IMR-90 (cell line): Measurements from ENCODE around the gene NDOR1. TPM values are rescaled to one million over a fixed set of nuclear protein-coding genes. Genes with fewer than 3 reads are reported as not detected.

Source experiments
- ATAC-seq: fragments of 200-7000 bp; cut with Tn5 transposase; 2 replicates; pipeline ENCODE4 v1.9.1; 2020; ENCODE audit warnings: low read depth, mild to moderate bottlenecking, moderate library complexity
- BruUV-seq: library from RNA; stranded (reverse); fragments of 400-500 nt; replicated peaks from 2 replicates; lab custom pipeline; 2021; lab: Mats Ljungman, UMichigan
- CTCF ChIA-PET: fragments of 300-600 bp; formaldehyde crosslinking; extraction: SDS; loops from one replicate; lab custom pipeline; 2021; ENCODE audit warnings: antibody characterized with exemption; lab: Yijun Ruan, JAX
- POLR2A ChIA-PET: fragments of 300-600 bp; sonication (Branson Sonifier 250); formaldehyde crosslinking; loops from one replicate; lab custom pipeline; 2022; ENCODE audit warnings: antibody characterized with exemption; ENCODE audit not compliant: unreplicated experiment; lab: Charles Lee
- DNase-seq: peaks from one replicate; pipeline ENCODE4 v3.0.0; 2013
- H2AFZ ChIP-seq: replicated peaks from 2 replicates; pipeline ENCODE3; 2013; ENCODE audit warnings: low read length, mild to moderate bottlenecking; ENCODE audit not compliant: poor library complexity
- H2AK5ac ChIP-seq: 2 replicates; pipeline ENCODE4 v1.6.1; 2013; ENCODE audit warnings: low read depth, low read length, inconsistent platforms
- H2AK9ac ChIP-seq: replicated peaks from 2 replicates; pipeline ENCODE3; 2013; ENCODE audit warnings: mild to moderate bottlenecking, low read depth, low read length, moderate library complexity; ENCODE audit not compliant: poor library complexity
- H2BK120ac ChIP-seq: 2 replicates; pipeline ENCODE4 v1.6.1; 2013; ENCODE audit warnings: low read depth, low read length, inconsistent platforms
- H2BK15ac ChIP-seq: 3 replicates; pipeline ENCODE4 v1.6.1; 2013; ENCODE audit warnings: low read depth, low read length, inconsistent platforms
- H2BK20ac ChIP-seq: 2 replicates; pipeline ENCODE4 v1.6.1; 2013; ENCODE audit warnings: low read depth, mild to moderate bottlenecking, inconsistent platforms, low read length, moderate library complexity
- H2BK5ac ChIP-seq: 2 replicates; pipeline ENCODE4 v1.6.1; 2013; ENCODE audit warnings: mild to moderate bottlenecking, low read depth, low read length, inconsistent platforms; ENCODE audit not compliant: poor library complexity, severe bottlenecking
- H3K14ac ChIP-seq: replicated peaks from 2 replicates; pipeline ENCODE4 v1.6.1; 2013; ENCODE audit warnings: low read depth, low read length, inconsistent platforms
- H3K18ac ChIP-seq: 2 replicates; pipeline ENCODE4 v1.6.1; 2013; ENCODE audit warnings: low read depth, low read length, control low read depth
- H3K23ac ChIP-seq: 2 replicates; pipeline ENCODE4 v1.6.1; 2013; ENCODE audit warnings: low read depth, low read length, inconsistent platforms
- H3K27ac ChIP-seq: 2 replicates; pipeline ENCODE4 v1.5.1; 2013; ENCODE audit warnings: mild to moderate bottlenecking, control low read depth, low read length; ENCODE audit not compliant: insufficient read depth
- H3K27me3 ChIP-seq: 2 replicates; pipeline ENCODE4 v1.6.1; 2013; ENCODE audit warnings: low read length; ENCODE audit not compliant: control insufficient read depth, insufficient read depth
- H3K36me3 ChIP-seq: 2 replicates; pipeline ENCODE4 v1.6.1; 2013; ENCODE audit warnings: low read length, mixed read lengths; ENCODE audit not compliant: control insufficient read depth, insufficient read depth
- H3K4ac ChIP-seq: 2 replicates; pipeline ENCODE4 v1.6.1; 2013; ENCODE audit warnings: low read depth, low read length, inconsistent platforms
- H3K4me1 ChIP-seq: 2 replicates; pipeline ENCODE4 v1.6.1; 2013; ENCODE audit warnings: low read length, mixed read lengths; ENCODE audit not compliant: control insufficient read depth, insufficient read depth
- H3K4me2 ChIP-seq: 2 replicates; pipeline ENCODE4 v1.6.1; 2013; ENCODE audit warnings: low read depth, mild to moderate bottlenecking, control low read depth, low read length, moderate library complexity
- H3K4me3 ChIP-seq: 2 replicates; pipeline ENCODE4 v1.5.1; 2013; ENCODE audit warnings: low read depth, mild to moderate bottlenecking, control low read depth, low read length, moderate library complexity; ENCODE audit not compliant: insufficient read depth
- H3K56ac ChIP-seq: 2 replicates; pipeline ENCODE4 v1.6.1; 2013; ENCODE audit warnings: low read length, inconsistent platforms; ENCODE audit not compliant: insufficient read depth; ENCODE audit errors: extremely low read depth
- H3K79me1 ChIP-seq, 2 experiments: 2 replicates each; pipeline ENCODE4 v1.6.1; 2013; ENCODE audit warnings: low read length in 2 of 2, inconsistent platforms in 1 of 2, low read depth in 1 of 2
- H3K9ac ChIP-seq: 2 replicates; pipeline ENCODE4 v1.6.1; 2013; ENCODE audit warnings: low read depth, low read length, control low read depth
- H3K9me1 ChIP-seq: 2 replicates; pipeline ENCODE4 v1.6.1; 2013; ENCODE audit warnings: low read length, inconsistent platforms; ENCODE audit not compliant: insufficient read depth
- H3K9me3 ChIP-seq: 2 replicates; pipeline ENCODE4 v1.6.1; 2013; ENCODE audit warnings: low read length; ENCODE audit not compliant: control insufficient read depth, insufficient read depth
- H4K20me1 ChIP-seq: 2 replicates; pipeline ENCODE4 v1.6.1; 2013; ENCODE audit warnings: low read length, inconsistent platforms; ENCODE audit not compliant: insufficient read depth
- H4K5ac ChIP-seq: 2 replicates; pipeline ENCODE4 v1.6.1; 2013; ENCODE audit warnings: mild to moderate bottlenecking, low read depth, low read length, control low read depth
- H4K8ac ChIP-seq, 2 experiments: 2 replicates each; pipeline ENCODE4 v1.6.1; 2013; ENCODE audit warnings: low read depth in 2 of 2, low read length in 2 of 2, control low read depth in 1 of 2, inconsistent platforms in 1 of 2
- H4K91ac ChIP-seq: 2 replicates; pipeline ENCODE4 v1.6.1; 2013; ENCODE audit warnings: low read depth, low read length, inconsistent platforms; ENCODE audit not compliant: insufficient read depth
- BHLHE40 ChIP-seq: fragments of 150-350 bp; IDR thresholded peaks from 2 replicates; pipeline ENCODE4 v1.6.1; 2016; ENCODE audit warnings: mild to moderate bottlenecking, low read depth, low read length
- CEBPB ChIP-seq: IDR thresholded peaks from 2 replicates; pipeline ENCODE4 v1.6.1; 2012; ENCODE audit warnings: low read depth, low read length, improper control_type of control experiment
- CTCF ChIP-seq: conservative IDR thresholded peaks from 2 replicates; pipeline ENCODE4 v1.5.1; 2012; ENCODE audit warnings: mild to moderate bottlenecking, low read depth, low read length, improper control_type of control experiment
- FOS ChIP-seq: fragments of 150-350 bp; IDR thresholded peaks from 2 replicates; pipeline ENCODE4 v1.6.1; 2016; ENCODE audit warnings: low read depth, low read length
- MAFK ChIP-seq: IDR thresholded peaks from 2 replicates; pipeline ENCODE4 v1.6.1; 2012; ENCODE audit warnings: low read depth, low read length, improper control_type of control experiment
- MAZ ChIP-seq: IDR thresholded peaks from 2 replicates; pipeline ENCODE4 v1.6.1; 2012; ENCODE audit warnings: low read depth, mild to moderate bottlenecking, low read length, improper control_type of control experiment, moderate library complexity, borderline replicate concordance
- MXI1 ChIP-seq: IDR thresholded peaks from 2 replicates; pipeline ENCODE4 v1.6.1; 2012; ENCODE audit warnings: low read depth, mild to moderate bottlenecking, low read length, moderate library complexity, borderline replicate concordance
- POLR2A ChIP-seq: IDR thresholded peaks from 2 replicates; pipeline ENCODE4 v1.6.1; 2012; ENCODE audit warnings: mild to moderate bottlenecking, low read depth, low read length
- RAD21 ChIP-seq: IDR thresholded peaks from 2 replicates; pipeline ENCODE4 v1.6.1; 2012; ENCODE audit warnings: low read length, improper control_type of control experiment
- RFX5 ChIP-seq: IDR thresholded peaks from 2 replicates; pipeline ENCODE4 v1.8.0; 2012; ENCODE audit warnings: low read depth, mild to moderate bottlenecking, low read length, moderate library complexity
- USF2 ChIP-seq: fragments of 150-350 bp; IDR thresholded peaks from 2 replicates; pipeline ENCODE4 v1.6.1; 2017; ENCODE audit warnings: mild to moderate bottlenecking, antibody characterized with exemption, low read length, low read depth
- WGBS, 2 experiments: methylation state at CpG; one replicate each; pipeline versions ENCODE4 v1.1.5 to v1.1.7; 2013; ENCODE audit warnings: missing lambda C conversion rate in 2 of 2; ENCODE audit not compliant: insufficient read length in 1 of 2; ENCODE audit errors: extremely low coverage in 2 of 2; 5-methylcytosine and 5-hydroxymethylcytosine counted together
- dilution Hi-C: fragments of 300-500 bp; cut with HindIII; formaldehyde crosslinking; loops from one replicate; pipeline ENCODE4 v1.14.3; 2018; ENCODE audit warnings: low sequenced_read_pairs; ENCODE audit not compliant: unreplicated experiment
- in situ Hi-C: fragments of 300-500 bp; cut with MboI; formaldehyde crosslinking; loops from 3 replicates; pipeline ENCODE4 v1.14.3; 2019; ENCODE audit warnings: low sequenced_read_pairs, inconsistent platforms, mixed read lengths
- intact Hi-C: fragments of 100-400 bp; cut with micrococcal nuclease; formaldehyde crosslinking; loops from 2 replicates; pipeline ENCODE4 v1.10.0; 2022
- polyA plus RNA-seq, 3 experiments: library from polyadenylated mRNA; depleted of rRNA; stranded (reverse); fragments of >200 nt; gene quantifications; 2 replicates each; pipeline ENCODE4 v1.2.3, GENCODE V29; 2012; ENCODE audit warnings: low replicate concordance in 1 of 3
- total RNA-seq: library from RNA; depleted of rRNA; stranded (reverse); fragments of >200 nt; gene quantifications from 2 replicates; pipeline ENCODE4 v1.2.3, GENCODE V29; 2012

Gene NDOR1
- total and polyA plus RNA-seq, 2 of the 4 experiments (the other 2 are of a cell fraction): 0.90 to 10.6 TPM

GRCh38 chr9:137240318-137240840 lies 34.9 kb downstream of the NDOR1 start:
- peak overlapping the region; percentile 10 for H4K5ac ChIP-seq
- H3K4me3 ChIP-seq: peak overlapping the region; percentile 59
- peak overlapping the region; percentile 94; the same call in 1 of the 2 replicates for H3K23ac ChIP-seq
- H3K9me3 ChIP-seq: no peaks in the 10 kb centered on the region
- TF ChIP-seq CEBPB: no peak
- no peak for TF ChIP-seq CTCF
- TF ChIP-seq RAD21: no peak
- no peak for TF ChIP-seq FOS
- peak; percentile 91 for TF ChIP-seq BHLHE40
- peak; percentile 84; the same call in 1 of the 2 replicates for TF ChIP-seq MAZ
- TF ChIP-seq MXI1: peak; percentile 67
- no peak for TF ChIP-seq RFX5
- no peak for TF ChIP-seq MAFK
- TF ChIP-seq USF2: peak; percentile 77
- TF ChIP-seq POLR2A: peak; percentile 37; the same call in 1 of the 2 replicates
- BruUV-seq: no TSS peak
- peak overlapping the region; percentile 81 for H2BK5ac ChIP-seq
- H3K18ac ChIP-seq: no peak overlapping the region; the same call in 1 of the 2 replicates
- no peak overlapping the region for H2BK15ac ChIP-seq
- H2BK20ac ChIP-seq: no peak overlapping the region
- H4K91ac ChIP-seq: peak overlapping the region; percentile 76
- ChIA-PET POLR2A (interaction anchor here (0.5 to 0.9 kb wide), 8 partner anchors 14 to 116 kb away, joined by 3 to 5 read pairs (median 4); partner anchors contain the start of genes NELFB and RNF208), CTCF (no interaction called here)
- peak overlapping the region; percentile 36 to 77; a peak in 2 of 4 replicates for H4K8ac ChIP-seq
- H3K9ac ChIP-seq: peak overlapping the region; percentile 71
- peaks cover 38% of the 10 kb centered on the region for H4K20me1 ChIP-seq
- ATAC-seq (peak; percentile 36), DNase-seq (peak; percentile 61)
- peak overlapping the region; percentile 43 for H2BK120ac ChIP-seq
- H2AK9ac ChIP-seq: peak overlapping the region; percentile 93
- peak overlapping the region; percentile 91 for H3K27ac ChIP-seq
- intact Hi-C loops (no loop called here), dilution Hi-C loops (no loop called here), in situ Hi-C loops (no loop called here)
- H3K27me3 ChIP-seq: no peaks in the 10 kb centered on the region
- peak overlapping the region; percentile 91 for H2AFZ ChIP-seq
- peak overlapping the region; percentile 91 for H3K4me2 ChIP-seq
- H3K56ac ChIP-seq: peak overlapping the region; percentile 77
- peaks cover 4% of the 10 kb centered on the region for H3K9me1 ChIP-seq
- WGBS, 2 experiments: 0% methylated on average over 46 of the region's 58 CpGs; no CpG with 5 or more reads in 1 of the 2 experiments
- H3K79me1 ChIP-seq: peaks cover 12 to 55% of the 10 kb centered on the region in 2 experiments; a peak in 3 of 4 replicates
- H3K14ac ChIP-seq: peak overlapping the region; percentile 41
- peaks cover 19% of the 10 kb centered on the region for H3K36me3 ChIP-seq
- H2AK5ac ChIP-seq: peak overlapping the region; percentile 74
- H3K4ac ChIP-seq: peak overlapping the region; percentile 86
- H3K4me1 ChIP-seq: peaks cover 9% of the 10 kb centered on the region; the same call in 1 of the 2 replicates
